GM15510 (cell line): ENCODE measurements around the gene MORN5.

Experiments
- POLR2A ChIP-seq: IDR thresholded peaks from 3 replicates; pipeline ENCODE4 v1.6.1; 2011; ENCODE audit warnings: borderline replicate concordance; ENCODE audit not compliant: insufficient read length; ENCODE audit errors: extremely low read depth

The MORN5 gene

DNA sequence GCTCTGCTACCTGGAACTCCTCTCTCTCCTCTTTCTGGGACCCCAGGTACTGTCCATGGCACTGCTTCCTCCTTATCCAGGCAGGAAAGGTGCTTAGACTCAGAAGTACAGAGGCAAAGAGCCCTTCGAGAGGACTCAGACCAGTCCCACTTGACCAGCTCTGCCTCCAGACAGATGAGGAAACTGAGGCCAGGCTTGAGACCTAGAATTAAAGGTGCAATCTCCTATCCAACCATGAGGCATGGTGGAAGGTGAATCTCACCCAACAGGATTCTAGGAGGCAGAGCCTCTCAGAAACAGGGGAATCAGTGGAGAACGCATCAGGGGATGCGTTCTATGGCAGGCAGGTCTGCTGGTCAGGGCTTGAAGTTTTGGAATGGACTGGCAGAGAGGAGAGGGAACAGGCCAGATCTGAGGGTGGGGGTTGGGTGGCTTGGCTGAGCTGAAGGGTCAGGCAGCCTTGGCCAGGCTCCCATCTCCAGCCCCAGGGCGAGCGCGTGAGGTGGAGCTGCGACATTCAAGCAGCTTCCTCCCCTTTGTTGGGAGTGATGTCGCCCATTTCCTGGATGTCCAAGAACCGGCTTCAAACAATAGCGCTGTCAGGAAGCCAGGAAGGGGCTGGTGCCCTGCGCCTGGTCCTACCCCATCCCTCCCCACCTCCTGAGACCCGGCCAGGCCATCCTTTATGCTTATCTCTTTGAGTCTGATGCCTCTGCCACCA is 26.3 kb upstream of the MORN5 start:
- TF ChIP-seq POLR2A, result no peak

GRCh38 chr9:122133984-122134535 is 25.6 kb upstream of the MORN5 start:
- TF ChIP-seq POLR2A, result no peak

DNA sequence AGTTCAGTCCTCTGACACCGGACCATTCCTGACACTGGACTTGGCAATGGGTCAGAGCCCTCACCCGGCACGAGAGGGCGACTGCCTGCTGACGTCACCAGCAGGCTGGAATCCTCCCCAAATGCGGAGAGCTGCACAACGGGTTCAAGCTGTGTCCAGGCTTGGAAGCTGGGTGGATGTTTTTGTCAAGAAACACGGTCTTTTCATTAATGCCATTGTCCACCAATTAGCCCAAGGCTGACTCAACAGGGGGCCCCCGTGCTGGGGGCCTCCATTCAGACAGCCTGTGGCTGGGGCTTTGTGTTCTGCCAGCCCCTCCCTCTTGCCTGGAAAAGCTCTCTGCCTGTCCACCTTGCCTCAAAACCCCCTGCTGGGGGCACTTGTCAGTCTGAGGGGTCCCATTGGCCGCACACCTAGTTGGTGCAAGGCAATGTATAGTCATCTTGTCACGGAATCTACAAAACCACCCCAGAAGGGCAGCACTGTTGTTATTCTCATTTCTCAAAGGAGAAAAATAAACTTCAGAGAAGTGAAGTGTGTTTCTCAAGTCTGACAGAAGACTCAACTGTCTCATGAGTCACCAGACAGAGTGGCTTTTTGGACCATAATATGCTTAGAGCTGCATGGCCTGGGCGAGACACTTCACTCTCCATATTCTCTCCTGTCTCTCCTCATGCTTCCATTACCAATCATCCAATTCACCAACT is 24.7 kb upstream of the MORN5 start:
- TF ChIP-seq POLR2A, result no peak

- TF ChIP-seq POLR2A, result no peak
These were observed 24.2 kb upstream of the MORN5 start for GRCh38 chr9:122135529-122135859.

DNA sequence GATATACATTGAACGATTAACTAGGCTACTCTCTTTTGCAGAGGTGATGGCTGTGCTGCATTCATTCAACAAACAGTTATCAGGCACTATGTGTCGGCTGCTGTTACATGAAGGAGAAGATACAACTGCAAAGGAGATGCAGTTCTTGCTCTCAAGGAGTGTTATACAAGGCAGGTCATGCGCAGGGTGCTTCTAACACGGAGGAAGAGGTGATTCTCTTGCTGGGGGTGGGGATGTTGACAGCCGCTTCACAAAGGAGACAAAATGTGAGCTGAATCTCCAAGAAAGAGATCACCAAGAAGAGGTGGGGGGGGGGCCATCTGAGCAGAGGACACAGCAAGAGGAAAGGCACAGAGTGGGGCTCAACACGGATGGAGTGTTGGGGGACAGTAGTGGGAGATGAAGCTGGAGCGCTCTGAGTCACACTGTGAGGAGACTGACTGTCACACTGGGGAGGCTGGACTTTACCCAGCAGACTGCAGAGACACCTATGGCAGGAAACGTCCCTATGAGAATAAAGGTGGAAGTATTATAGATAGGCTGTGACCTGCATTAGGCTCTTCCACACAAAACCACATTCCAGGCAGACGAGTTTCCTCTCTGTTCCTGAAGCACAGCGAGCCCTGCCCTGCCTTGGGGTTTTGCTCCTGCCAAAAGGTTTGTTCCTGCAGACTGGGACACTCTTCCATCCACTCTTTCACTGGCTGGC is 21.0 kb upstream of the MORN5 start:
- TF ChIP-seq POLR2A, result no peak

GRCh38 chr9:122140368-122141193 is 19.1 kb upstream of the MORN5 start:
- TF ChIP-seq POLR2A, result no peak

DNA sequence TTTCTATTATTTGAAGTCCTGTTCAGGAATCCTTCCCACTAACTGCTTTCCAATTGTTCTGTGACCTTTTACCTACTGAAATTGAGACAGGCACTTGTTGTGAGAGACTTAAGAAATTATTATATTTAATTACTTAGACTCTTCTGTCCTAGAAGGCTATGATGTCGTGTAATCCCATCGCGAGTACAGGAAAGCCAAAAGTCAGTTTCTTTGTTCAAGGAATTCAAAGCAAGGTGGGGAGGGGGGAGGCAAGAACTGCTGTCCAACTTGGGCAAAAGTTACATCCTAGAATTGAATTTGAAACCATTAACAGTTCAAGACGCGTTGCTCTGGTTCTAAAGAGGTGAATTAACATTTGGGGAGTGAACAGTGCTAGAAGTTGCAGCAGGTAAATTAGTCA is 18.0 kb upstream of the MORN5 start:
- TF ChIP-seq POLR2A, result no peak

GRCh38 chr9:122143296-122143695 is 16.4 kb upstream of the MORN5 start:
- no peak for TF ChIP-seq POLR2A

- TF ChIP-seq POLR2A, result no peak
These were observed 15.8 kb upstream of the MORN5 start for GRCh38 chr9:122143876-122144405.

DNA sequence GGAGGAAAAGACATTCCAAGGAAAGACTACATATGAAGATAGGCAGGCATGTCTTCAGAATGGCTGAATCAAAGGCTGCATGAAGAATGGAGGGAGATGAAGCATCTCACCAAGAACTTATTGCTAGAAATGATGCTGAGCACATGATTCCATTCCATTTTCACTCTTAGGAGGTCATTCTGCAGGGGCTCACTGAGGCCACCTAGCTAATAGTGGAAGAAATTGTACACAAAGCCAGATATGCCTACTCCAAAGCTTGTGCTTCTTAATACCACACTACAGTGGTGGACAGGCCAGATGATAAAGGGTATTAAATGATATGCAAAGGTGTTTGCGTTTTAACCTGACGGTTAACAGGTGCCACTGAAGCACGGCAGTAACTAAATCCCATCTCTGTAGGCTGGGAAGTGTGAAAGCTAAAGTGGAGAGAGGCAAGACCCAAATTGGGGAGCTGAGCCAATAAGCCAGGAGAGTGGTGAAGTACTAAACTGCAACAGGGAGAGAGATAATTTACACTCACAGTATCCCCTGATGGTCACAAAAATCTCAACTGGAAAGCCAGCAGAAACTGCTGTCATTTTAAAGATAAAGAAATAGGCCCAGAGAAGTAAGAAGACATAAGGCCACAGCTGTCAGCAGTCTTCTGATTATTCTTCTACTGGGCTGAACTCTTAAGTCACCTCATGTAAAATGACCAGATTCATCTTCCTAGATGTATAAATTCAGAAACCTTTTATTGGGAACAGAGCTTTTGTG is 14.7 kb upstream of the MORN5 start:
- no peak for TF ChIP-seq POLR2A

- no peak for TF ChIP-seq POLR2A
These were observed 14.2 kb upstream of the MORN5 start for GRCh38 chr9:122145592-122145863.

DNA sequence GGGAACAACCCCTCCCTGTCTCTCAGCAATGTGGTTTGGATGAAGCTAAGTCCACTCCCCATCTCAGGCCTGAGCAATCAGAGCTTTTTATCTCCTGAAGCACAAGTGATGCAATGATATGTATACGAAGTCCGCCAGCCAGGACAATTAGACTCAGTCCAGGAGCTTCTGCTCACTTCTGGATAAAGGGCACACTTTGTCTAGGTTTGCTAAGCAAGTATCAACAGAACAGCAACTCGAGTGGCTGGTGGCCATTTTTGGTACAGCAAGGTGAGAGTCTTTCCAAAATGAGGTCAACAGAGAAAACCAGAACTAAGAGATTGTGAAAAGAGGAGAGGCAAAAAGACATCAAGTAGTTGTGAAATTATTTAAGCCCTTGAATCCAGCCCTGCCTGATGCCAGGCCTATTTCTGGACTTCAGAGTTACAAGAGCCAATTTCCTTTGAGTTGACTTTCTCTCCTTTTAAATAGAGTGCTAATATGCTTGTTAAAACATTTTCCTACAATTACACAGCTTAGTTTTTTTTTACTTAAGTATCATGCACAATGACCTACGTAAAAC is 8.4 kb upstream of the MORN5 start:
- TF ChIP-seq POLR2A, result no peak

- TF ChIP-seq POLR2A, result no peak
These were observed 3.9 kb upstream of the MORN5 start for GRCh38 chr9:122155796-122156195.

DNA sequence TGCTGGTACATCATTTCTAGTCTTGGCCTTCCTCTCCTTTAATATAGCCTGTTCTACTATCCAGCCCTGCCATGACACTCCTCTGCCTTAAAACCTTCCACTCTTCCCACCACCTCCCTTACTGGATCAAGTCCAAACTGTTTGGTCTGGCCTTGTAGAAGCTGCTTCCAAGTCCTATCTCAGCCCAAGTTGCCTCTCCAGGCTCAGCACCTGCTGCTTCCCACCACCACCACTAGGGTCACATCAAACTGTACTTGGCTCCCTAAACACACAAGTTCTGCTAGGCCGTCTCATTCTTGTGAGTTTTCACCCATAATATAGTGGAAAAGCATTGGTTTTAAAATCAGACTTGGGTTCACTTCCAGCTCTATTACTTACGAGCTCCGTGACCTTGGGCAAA is 1.5 kb upstream of the MORN5 start:
- no peak for TF ChIP-seq POLR2A
